Gastrocnemius medialis (tissue), 4 donors: ENCODE results near the gene MN1. TPM values are rescaled to one million over a fixed set of nuclear protein-coding genes. Genes with fewer than 3 reads are reported as not detected.

Experiments used
- ATAC-seq, 2 donors: fragments of 150-250 bp; one replicate each; pipeline ENCODE4 v1.9.1; 2016
- DNase-seq, 2 donors: peaks; one replicate each; pipeline ENCODE4 v3.0.0-alpha.2; 2019
- H3K27ac ChIP-seq, 4 donors: fragments of 200-600 bp; sonication (generic); 1 replicate in 1 of 4; 2 replicates in 3 of 4; pipeline ENCODE4 v1.5.1; 2016 to 2018; ENCODE audit warnings: mild to moderate bottlenecking in 2 of 4, moderate library complexity in 1 of 4
- H3K27me3 ChIP-seq, 3 donors: fragments of 200-600 bp; sonication (generic) in 2 of 3; 1 replicate in 1 of 3; 2 replicates in 2 of 3; pipeline versions ENCODE4 v1.5.1 to v1.6.0; 2016 to 2019; ENCODE audit warnings: mild to moderate bottlenecking in 1 of 3, moderate library complexity in 1 of 3
- H3K36me3 ChIP-seq, 2 donors: fragments of 200-600 bp; sonication (generic) in 1 of 2; one replicate each; pipeline ENCODE4 v1.5.1; 2017 to 2018
- H3K4me1 ChIP-seq, 2 donors: fragments of 200-600 bp; sonication (generic) in 1 of 2; one replicate each; pipeline ENCODE4 v1.5.1; 2016 to 2017; ENCODE audit warnings: mild to moderate bottlenecking in 2 of 2
- H3K4me3 ChIP-seq, 4 donors: fragments of 200-600 bp; sonication (generic) in 3 of 4; 1 replicate in 1 of 4; 2 replicates in 3 of 4; pipeline ENCODE4 v1.5.1; 2016 to 2019; ENCODE audit warnings: mild to moderate bottlenecking in 2 of 4
- H3K9me3 ChIP-seq, 3 donors: fragments of 200-600 bp; sonication (generic) in 2 of 3; 1 replicate in 1 of 3; 2 replicates in 2 of 3; pipeline ENCODE4 v1.5.1; 2016 to 2019
- CTCF ChIP-seq, 5 experiments: fragments of 450-650 bp in 3 of 5; fragments of 200-600 bp in 2 of 5; sonication (generic) in 2 of 5; IDR thresholded peaks in 4 of 5; conservative IDR thresholded peaks in 1 of 5; 1 replicate in 4 of 5; 2 replicates in 1 of 5; pipeline ENCODE4 v1.5.1; 2016 to 2019; ENCODE audit warnings: antibody characterized with exemption in 5 of 5, mild to moderate bottlenecking in 3 of 5, moderate library complexity in 3 of 5
- POLR2A ChIP-seq, 2 donors: fragments of 450-650 bp; IDR thresholded peaks; one replicate each; pipeline ENCODE4 v1.6.1; 2017; ENCODE audit warnings: antibody characterized with exemption in 2 of 2, mild to moderate bottlenecking in 2 of 2, moderate library complexity in 2 of 2
- in situ Hi-C, 4 donors: fragments of 200-750 bp; cut with MboI; loops; one replicate each; pipeline versions ENCODE4 v1.15.0 to v1.8.0; 2017; ENCODE audit warnings: low sequenced_read_pairs in 4 of 4
- intact Hi-C: fragments of 100-400 bp; cut with DNase I; formaldehyde crosslinking; loops from one replicate; pipeline ENCODE4 v1.15.1; 2023; ENCODE audit warnings: low total_unique reads
- total RNA-seq, 4 donors: library from RNA; depleted of rRNA; stranded (reverse); fragments of >200 nt; gene quantifications; one replicate each; pipeline versions ENCODE4 v1.1.0 to v1.2.3, GENCODE V29; 2016

MN1 gene
- total RNA-seq, 4 donors from 2014 or later: 8.8 to 40.0 (median 36.6) TPM

- H3K9me3 ChIP-seq: no peaks in the 10 kb centered on the region
- ATAC-seq (peak; percentile 18 to 24), DNase-seq (peak; percentile 60 to 77)
- H3K4me3 ChIP-seq: peak overlapping the region in 3 of 4 donors; percentile 8 to 19 (median 16)
- TF ChIP-seq POLR2A (IDR thresholded peaks at IDR 0.05): no peak
- peak in 4 of 5 experiments; percentile 73 to 88 (median 79) for TF ChIP-seq CTCF (IDR thresholded peaks at IDR 0.05 in 4 of 5, conservative IDR thresholded peaks at IDR 0.05 in 1 of 5)
- peak overlapping the region in 1 of 4 donors; percentile 20 for H3K27ac ChIP-seq
- no peaks in the 10 kb centered on the region for H3K36me3 ChIP-seq
- intact Hi-C loops: loop anchor here (1.0 to 5.0 kb wide), 2 partner anchors 89 to 152 kb away; no protein-coding TSS in a partner anchor
- no peaks in the 10 kb centered on the region for H3K27me3 ChIP-seq
- H3K4me1 ChIP-seq: peaks cover 22 to 26% of the 10 kb centered on the region in 2 donors
- in situ Hi-C loops: no loop called here
Measured at GRCh38 chr22:27715106-27715505, 86.5 kb downstream of the MN1 start.

GRCh38 chr22:27714068-27714467 is 87.5 kb downstream of the MN1 start:
- no peak overlapping the region for H3K4me3 ChIP-seq
- no peak overlapping the region for H3K27ac ChIP-seq
- no peaks in the 10 kb centered on the region for H3K9me3 ChIP-seq
- TF ChIP-seq POLR2A (IDR thresholded peaks at IDR 0.05): no peak
- TF ChIP-seq CTCF (IDR thresholded peaks at IDR 0.05 in 4 of 5, conservative IDR thresholded peaks at IDR 0.05 in 1 of 5): no peak
- intact Hi-C loops: no loop called here
- ATAC-seq: no peak
- no peaks in the 10 kb centered on the region for H3K27me3 ChIP-seq
- H3K36me3 ChIP-seq: no peaks in the 10 kb centered on the region
- no peak for DNase-seq
- in situ Hi-C loops: no loop called here
- peaks cover 15 to 17% of the 10 kb centered on the region in 2 donors for H3K4me1 ChIP-seq

- in situ Hi-C loops: no loop called here
- DNase-seq: no peak
- TF ChIP-seq POLR2A (IDR thresholded peaks at IDR 0.05) (no peak), CTCF (IDR thresholded peaks at IDR 0.05 in 4 of 5, conservative IDR thresholded peaks at IDR 0.05 in 1 of 5) (no peak)
- no peak overlapping the region for H3K4me3 ChIP-seq
- H3K36me3 ChIP-seq: no peaks in the 10 kb centered on the region
- no peaks in the 10 kb centered on the region for H3K9me3 ChIP-seq
- no peak for ATAC-seq
- H3K27me3 ChIP-seq: no peaks in the 10 kb centered on the region
- intact Hi-C loops: no loop called here
- peaks cover 9 to 11% of the 10 kb centered on the region in 2 donors for H3K4me1 ChIP-seq
- no peak overlapping the region for H3K27ac ChIP-seq
Measured at GRCh38 chr22:27713461-27713860, 88.1 kb downstream of the MN1 start.

GRCh38 chr22:27711756-27712155 is 89.8 kb downstream of the MN1 start:
- no peak for ATAC-seq
- DNase-seq: no peak
- in situ Hi-C loops: no loop called here

More at GRCh38 chr22:27711756-27712155, 89.8 kb downstream of the MN1 start:
- no peaks in the 10 kb centered on the region for H3K9me3 ChIP-seq
- no peaks in the 10 kb centered on the region for H3K4me1 ChIP-seq
- H3K4me3 ChIP-seq: no peak overlapping the region
- no peak overlapping the region for H3K27ac ChIP-seq
- H3K36me3 ChIP-seq: no peaks in the 10 kb centered on the region
- no peaks in the 10 kb centered on the region for H3K27me3 ChIP-seq
- intact Hi-C loops: no loop called here
- TF ChIP-seq POLR2A (IDR thresholded peaks at IDR 0.05) (no peak), CTCF (IDR thresholded peaks at IDR 0.05 in 4 of 5, conservative IDR thresholded peaks at IDR 0.05 in 1 of 5) (no peak)
